ENCODE results near the gene NCAPG2.

NCAPG2 gene

DNA sequence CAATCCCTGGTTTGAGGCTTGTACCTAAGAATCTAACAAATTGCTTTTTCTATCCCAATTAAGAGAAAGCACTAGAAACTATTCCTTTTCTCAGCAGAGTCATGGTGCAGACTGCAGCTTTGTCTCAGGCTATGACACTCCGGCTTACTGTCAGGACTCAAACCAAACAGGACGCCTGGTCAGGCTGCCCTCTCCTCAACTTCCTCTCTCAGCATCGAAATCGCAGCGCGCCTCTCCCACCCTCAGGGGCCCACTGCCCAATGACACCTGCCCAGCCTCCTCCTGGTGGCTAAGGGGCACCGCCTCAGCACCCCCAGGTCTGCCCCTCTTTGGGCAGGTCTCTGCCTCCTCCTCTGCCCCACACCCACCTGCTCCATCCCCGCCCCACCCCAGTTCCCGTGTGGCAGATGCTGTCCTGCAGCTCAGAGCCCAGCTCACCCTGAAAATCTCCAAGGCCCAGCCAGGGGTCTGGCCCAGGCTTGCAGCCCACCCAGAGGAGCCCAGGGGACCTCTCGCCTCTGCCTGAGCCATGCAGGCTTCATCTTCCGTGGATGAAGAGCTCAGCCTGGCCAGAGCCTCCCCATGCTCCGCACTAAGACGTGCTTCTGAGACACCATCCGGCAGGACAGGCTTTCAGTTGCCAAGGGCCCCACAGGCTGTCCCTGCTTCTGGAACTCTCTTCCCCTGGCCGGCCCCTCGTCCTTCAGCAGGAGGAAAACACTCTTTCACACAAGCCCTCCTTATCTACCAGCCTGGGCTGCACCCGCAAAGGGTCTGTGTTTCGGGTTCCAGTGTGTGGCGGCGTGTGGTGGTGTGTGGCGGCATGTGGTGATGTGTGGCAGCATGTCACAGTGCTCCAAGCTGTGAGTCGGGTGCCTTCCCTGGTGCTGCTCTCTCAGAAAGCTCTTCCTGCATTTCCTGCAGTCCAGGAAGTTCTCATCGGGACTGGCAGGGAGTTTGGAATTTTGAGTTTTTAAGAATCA, 100.5 kb downstream of the NCAPG2 start:
- Histone ChIP-seq H3K4me1 (ENCODE audit: control insufficient read depth, insufficient read depth, low read length) (no peaks in the 10 kb centered on the region), H3K36me3 (ENCODE audit: control insufficient read depth, insufficient read depth, low read length) (no peaks in the 10 kb centered on the region), H3K27me3 (ENCODE audit: control insufficient read depth, insufficient read depth, low read length, poor library complexity, severe bottlenecking) (no peaks in the 10 kb centered on the region), H3K4me3 (ENCODE audit: insufficient read depth, low read depth, low read length) (no peak overlapping the region), H3K27ac (ENCODE audit: insufficient read depth, low read depth, low read length, poor library complexity, severe bottlenecking) (no peak overlapping the region), H3K9me3 (ENCODE audit: control insufficient read depth, low read length) (no peaks in the 10 kb centered on the region)
- 91 to 93% methylated on average over 22 to 23 of the region's 23 CpGs for WGBS, 2 experiments

GRCh38 chr7:158602905-158603772, 101.5 kb downstream of the NCAPG2 start:
- Histone ChIP-seq H3K27ac (ENCODE audit: insufficient read depth, low read depth, low read length, poor library complexity, severe bottlenecking) (no peak overlapping the region), H3K4me3 (ENCODE audit: insufficient read depth, low read depth, low read length) (no peak overlapping the region), H3K9me3 (ENCODE audit: control insufficient read depth, low read length) (no peaks in the 10 kb centered on the region), H3K27me3 (ENCODE audit: control insufficient read depth, insufficient read depth, low read length, poor library complexity, severe bottlenecking) (no peaks in the 10 kb centered on the region), H3K4me1 (ENCODE audit: control insufficient read depth, insufficient read depth, low read length) (no peaks in the 10 kb centered on the region), H3K36me3 (ENCODE audit: control insufficient read depth, insufficient read depth, low read length) (no peaks in the 10 kb centered on the region)
- WGBS, 2 experiments: 90% methylated on average over 21 to 22 of the region's 22 CpGs

DNA sequence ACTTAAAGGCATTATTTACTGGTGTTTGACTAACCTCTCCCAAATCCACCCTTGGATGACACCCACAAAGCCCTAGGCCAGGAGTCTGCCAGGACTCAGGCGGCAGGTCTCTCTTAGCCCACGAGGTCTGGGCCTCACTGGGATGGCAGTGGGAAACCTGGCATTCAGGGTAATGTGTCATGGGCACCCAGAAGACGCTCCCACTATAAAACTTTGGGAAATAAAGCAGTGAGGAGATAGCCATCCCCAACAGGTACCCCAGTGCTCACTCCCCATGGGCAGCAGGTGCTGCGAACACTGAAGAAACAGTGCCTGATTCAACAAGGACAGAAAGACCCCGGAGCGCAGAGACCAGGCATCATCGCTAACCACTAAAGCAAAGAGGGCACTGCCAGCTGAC, 102.6 kb downstream of the NCAPG2 start:
- Histone ChIP-seq H3K36me3 (ENCODE audit: control insufficient read depth, insufficient read depth, low read length) (no peaks in the 10 kb centered on the region), H3K27me3 (ENCODE audit: control insufficient read depth, insufficient read depth, low read length, poor library complexity, severe bottlenecking) (no peaks in the 10 kb centered on the region), H3K27ac (ENCODE audit: insufficient read depth, low read depth, low read length, poor library complexity, severe bottlenecking) (no peak overlapping the region), H3K4me1 (ENCODE audit: control insufficient read depth, insufficient read depth, low read length) (no peaks in the 10 kb centered on the region), H3K4me3 (ENCODE audit: insufficient read depth, low read depth, low read length) (no peak overlapping the region), H3K9me3 (ENCODE audit: control insufficient read depth, low read length) (no peaks in the 10 kb centered on the region)
- 97 to 98% methylated on average over 7 of the region's 7 CpGs for WGBS, 2 experiments

DNA sequence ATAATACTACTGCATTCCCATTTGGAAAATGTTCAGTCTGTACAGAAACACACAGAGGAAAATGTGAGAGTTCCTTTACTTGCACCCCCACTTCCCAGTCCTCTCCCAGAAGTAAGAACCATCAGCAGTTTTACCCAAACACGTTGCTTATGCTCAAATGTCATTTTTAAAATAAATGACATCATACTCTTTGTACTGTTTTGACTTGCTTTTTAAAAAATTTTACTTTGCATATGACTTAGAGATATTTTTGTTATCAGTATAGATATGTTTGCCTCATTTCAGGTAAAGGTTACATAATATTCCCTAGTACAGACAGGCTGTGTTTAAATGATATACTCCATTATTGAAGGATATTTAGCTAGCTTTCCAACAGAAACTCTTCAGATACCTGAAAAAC, 103.5 kb downstream of the NCAPG2 start:
- 100% methylated on average over 1 of the region's 1 CpG; no CpG with 5 or more reads in 1 of the 2 experiments for WGBS, 2 experiments
- no peak overlapping the region for H3K27ac ChIP-seq (ENCODE audit: insufficient read depth, low read depth, low read length, poor library complexity, severe bottlenecking)
- H3K27me3 ChIP-seq (ENCODE audit: control insufficient read depth, insufficient read depth, low read length, poor library complexity, severe bottlenecking): no peaks in the 10 kb centered on the region
- no peaks in the 10 kb centered on the region for H3K4me1 ChIP-seq (ENCODE audit: control insufficient read depth, insufficient read depth, low read length)
- H3K36me3 ChIP-seq (ENCODE audit: control insufficient read depth, insufficient read depth, low read length): no peaks in the 10 kb centered on the region
- H3K4me3 ChIP-seq (ENCODE audit: insufficient read depth, low read depth, low read length): no peak overlapping the region
- no peaks in the 10 kb centered on the region for H3K9me3 ChIP-seq (ENCODE audit: control insufficient read depth, low read length)

GRCh38 chr7:158596745-158597144, 107.9 kb downstream of the NCAPG2 start:
- Histone ChIP-seq H3K9me3 (ENCODE audit: control insufficient read depth, low read length) (no peaks in the 10 kb centered on the region), H3K4me3 (ENCODE audit: insufficient read depth, low read depth, low read length) (no peak overlapping the region), H3K4me1 (ENCODE audit: control insufficient read depth, insufficient read depth, low read length) (no peaks in the 10 kb centered on the region), H3K27me3 (ENCODE audit: control insufficient read depth, insufficient read depth, low read length, poor library complexity, severe bottlenecking) (no peaks in the 10 kb centered on the region), H3K36me3 (ENCODE audit: control insufficient read depth, insufficient read depth, low read length) (no peaks in the 10 kb centered on the region), H3K27ac (ENCODE audit: insufficient read depth, low read depth, low read length, poor library complexity, severe bottlenecking) (no peak overlapping the region)
- 90 to 93% methylated on average over 4 of the region's 4 CpGs for WGBS, 2 experiments

DNA sequence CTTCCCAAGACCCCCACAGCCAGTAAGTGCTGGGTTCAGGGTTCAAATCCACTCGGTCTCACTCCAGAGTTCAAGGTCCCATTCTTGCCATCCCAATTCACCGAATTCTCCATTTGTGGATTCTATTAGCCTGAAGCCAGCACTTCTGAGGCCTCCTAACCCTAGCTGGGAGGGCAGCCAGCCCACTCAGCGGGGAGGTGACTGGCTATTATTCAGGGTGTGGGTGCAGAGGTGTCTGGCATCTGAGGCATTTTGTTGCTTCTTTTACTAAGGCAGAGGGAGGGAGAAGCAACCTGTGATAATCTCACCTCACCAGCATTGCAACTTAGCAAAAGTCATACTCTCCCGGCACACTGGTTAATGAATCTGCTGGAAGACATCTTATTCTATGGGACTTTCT, 108.3 kb downstream of the NCAPG2 start:
- Histone ChIP-seq H3K27ac (ENCODE audit: insufficient read depth, low read depth, low read length, poor library complexity, severe bottlenecking) (no peak overlapping the region), H3K36me3 (ENCODE audit: control insufficient read depth, insufficient read depth, low read length) (no peaks in the 10 kb centered on the region), H3K9me3 (ENCODE audit: control insufficient read depth, low read length) (no peaks in the 10 kb centered on the region), H3K4me1 (ENCODE audit: control insufficient read depth, insufficient read depth, low read length) (no peaks in the 10 kb centered on the region), H3K4me3 (ENCODE audit: insufficient read depth, low read depth, low read length) (no peak overlapping the region), H3K27me3 (ENCODE audit: control insufficient read depth, insufficient read depth, low read length, poor library complexity, severe bottlenecking) (no peaks in the 10 kb centered on the region)
- 94 to 95% methylated on average over 4 of the region's 4 CpGs for WGBS, 2 experiments

- Histone ChIP-seq H3K36me3 (ENCODE audit: control insufficient read depth, insufficient read depth, low read length) (no peaks in the 10 kb centered on the region), H3K4me3 (ENCODE audit: insufficient read depth, low read depth, low read length) (no peak overlapping the region), H3K9me3 (ENCODE audit: control insufficient read depth, low read length) (no peaks in the 10 kb centered on the region), H3K27me3 (ENCODE audit: control insufficient read depth, insufficient read depth, low read length, poor library complexity, severe bottlenecking) (no peaks in the 10 kb centered on the region), H3K4me1 (ENCODE audit: control insufficient read depth, insufficient read depth, low read length) (no peaks in the 10 kb centered on the region), H3K27ac (ENCODE audit: insufficient read depth, low read depth, low read length, poor library complexity, severe bottlenecking) (no peak overlapping the region)
- 46 to 50% methylated on average over 3 of the region's 3 CpGs for WGBS, 2 experiments
Observed at GRCh38 chr7:158595068-158595467, 109.5 kb downstream of the NCAPG2 start.

DNA sequence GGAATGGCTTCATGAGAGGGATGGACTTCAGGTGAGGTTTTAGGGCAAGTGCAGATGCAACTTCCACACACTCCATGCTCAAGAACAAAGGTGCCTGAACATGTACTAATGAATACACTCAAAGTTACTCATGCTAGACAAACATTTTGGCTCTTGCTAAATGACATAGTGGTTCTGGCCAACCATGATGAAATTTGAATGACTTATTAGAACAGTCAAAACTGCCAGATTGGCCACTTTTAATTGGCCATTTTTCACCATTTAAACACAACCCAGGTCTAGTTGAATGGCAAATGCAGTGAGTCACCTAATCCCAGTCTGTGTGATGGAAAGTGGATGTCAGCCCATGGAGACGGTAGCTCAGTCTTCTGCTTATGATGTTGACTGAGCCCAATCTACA, 112.1 kb downstream of the NCAPG2 start:
- Histone ChIP-seq H3K27me3 (ENCODE audit: control insufficient read depth, insufficient read depth, low read length, poor library complexity, severe bottlenecking) (peaks cover 6% of the 10 kb centered on the region), H3K27ac (ENCODE audit: insufficient read depth, low read depth, low read length, poor library complexity, severe bottlenecking) (no peak overlapping the region), H3K36me3 (ENCODE audit: control insufficient read depth, insufficient read depth, low read length) (no peaks in the 10 kb centered on the region), H3K4me1 (ENCODE audit: control insufficient read depth, insufficient read depth, low read length) (no peaks in the 10 kb centered on the region), H3K9me3 (ENCODE audit: control insufficient read depth, low read length) (no peaks in the 10 kb centered on the region), H3K4me3 (ENCODE audit: insufficient read depth, low read depth, low read length) (no peak overlapping the region)
- WGBS, 2 experiments: 90 to 95% methylated on average over 1 of the region's 1 CpG

GRCh38 chr7:158591944-158592343, 112.7 kb downstream of the NCAPG2 start:
- peaks cover 6% of the 10 kb centered on the region for H3K27me3 ChIP-seq (ENCODE audit: control insufficient read depth, insufficient read depth, low read length, poor library complexity, severe bottlenecking)
- no peaks in the 10 kb centered on the region for H3K4me1 ChIP-seq (ENCODE audit: control insufficient read depth, insufficient read depth, low read length)
- no peaks in the 10 kb centered on the region for H3K9me3 ChIP-seq (ENCODE audit: control insufficient read depth, low read length)
- 82 to 84% methylated on average over 15 of the region's 15 CpGs for WGBS, 2 experiments
- no peak overlapping the region for H3K27ac ChIP-seq (ENCODE audit: insufficient read depth, low read depth, low read length, poor library complexity, severe bottlenecking)
- H3K4me3 ChIP-seq (ENCODE audit: insufficient read depth, low read depth, low read length): no peak overlapping the region
- H3K36me3 ChIP-seq (ENCODE audit: control insufficient read depth, insufficient read depth, low read length): no peaks in the 10 kb centered on the region

GRCh38 chr7:158590181-158590530, 114.4 kb downstream of the NCAPG2 start:
- Histone ChIP-seq H3K4me3 (ENCODE audit: insufficient read depth, low read depth, low read length) (no peak overlapping the region), H3K36me3 (ENCODE audit: control insufficient read depth, insufficient read depth, low read length) (no peaks in the 10 kb centered on the region), H3K27me3 (ENCODE audit: control insufficient read depth, insufficient read depth, low read length, poor library complexity, severe bottlenecking) (peaks cover 6% of the 10 kb centered on the region), H3K27ac (ENCODE audit: insufficient read depth, low read depth, low read length, poor library complexity, severe bottlenecking) (no peak overlapping the region), H3K4me1 (ENCODE audit: control insufficient read depth, insufficient read depth, low read length) (no peaks in the 10 kb centered on the region), H3K9me3 (ENCODE audit: control insufficient read depth, low read length) (no peaks in the 10 kb centered on the region)
- 86 to 88% methylated on average over 12 of the region's 12 CpGs for WGBS, 2 experiments
